Fibroblast of the conjunctiva (primary cell): ENCODE results near the gene KRTAP2-2.

ENCODE experiments used
- DNase-seq: peaks from one replicate; pipeline ENCODE4 v3.0.0-alpha.2; 2010; ENCODE audit warnings: low read depth

The KRTAP2-2 gene

GRCh38 chr17:41020336-41020735 is 34.7 kb downstream of the KRTAP2-2 start:
- no peak for DNase-seq

GRCh38 chr17:41019415-41019814 is 35.6 kb downstream of the KRTAP2-2 start:
- no peak for DNase-seq

- no peak for DNase-seq
Measured at GRCh38 chr17:41018541-41018940, 36.5 kb downstream of the KRTAP2-2 start.

- DNase-seq: no peak
Measured at GRCh38 chr17:41016578-41017215, 38.3 kb downstream of the KRTAP2-2 start.

GRCh38 chr17:41015454-41015853 is 39.6 kb downstream of the KRTAP2-2 start:
- no peak for DNase-seq

GRCh38 chr17:41013606-41014005 is 41.4 kb downstream of the KRTAP2-2 start:
- DNase-seq: peak; percentile 50

- no peak for DNase-seq
Measured at GRCh38 chr17:41013181-41013580, 41.8 kb downstream of the KRTAP2-2 start.

GRCh38 chr17:41012326-41013120 is 42.5 kb downstream of the KRTAP2-2 start:
- no peak for DNase-seq

- DNase-seq: no peak
Measured at GRCh38 chr17:41010441-41010840, 44.6 kb downstream of the KRTAP2-2 start.

- no peak for DNase-seq
Measured at GRCh38 chr17:41009936-41010335, 45.1 kb downstream of the KRTAP2-2 start.

- DNase-seq: no peak
Measured at GRCh38 chr17:41009301-41009760, 45.7 kb downstream of the KRTAP2-2 start.

- no peak for DNase-seq
Measured at GRCh38 chr17:41008811-41009210, 46.2 kb downstream of the KRTAP2-2 start, which contains the start of gene KRTAP3-1. Gene KRTAP3-1, minus strand, starts transcription at chr17:41009128. Its CDS starts 54 bp downstream, at chr17:41009074.
